ENCODE measurements around the gene APLP2.
"Not testable (repeated sequence)": the region's sequence is repeated elsewhere in the genome, so short reads cannot be mapped to it uniquely, and the experiment has no call there.

The APLP2 gene

DNA sequence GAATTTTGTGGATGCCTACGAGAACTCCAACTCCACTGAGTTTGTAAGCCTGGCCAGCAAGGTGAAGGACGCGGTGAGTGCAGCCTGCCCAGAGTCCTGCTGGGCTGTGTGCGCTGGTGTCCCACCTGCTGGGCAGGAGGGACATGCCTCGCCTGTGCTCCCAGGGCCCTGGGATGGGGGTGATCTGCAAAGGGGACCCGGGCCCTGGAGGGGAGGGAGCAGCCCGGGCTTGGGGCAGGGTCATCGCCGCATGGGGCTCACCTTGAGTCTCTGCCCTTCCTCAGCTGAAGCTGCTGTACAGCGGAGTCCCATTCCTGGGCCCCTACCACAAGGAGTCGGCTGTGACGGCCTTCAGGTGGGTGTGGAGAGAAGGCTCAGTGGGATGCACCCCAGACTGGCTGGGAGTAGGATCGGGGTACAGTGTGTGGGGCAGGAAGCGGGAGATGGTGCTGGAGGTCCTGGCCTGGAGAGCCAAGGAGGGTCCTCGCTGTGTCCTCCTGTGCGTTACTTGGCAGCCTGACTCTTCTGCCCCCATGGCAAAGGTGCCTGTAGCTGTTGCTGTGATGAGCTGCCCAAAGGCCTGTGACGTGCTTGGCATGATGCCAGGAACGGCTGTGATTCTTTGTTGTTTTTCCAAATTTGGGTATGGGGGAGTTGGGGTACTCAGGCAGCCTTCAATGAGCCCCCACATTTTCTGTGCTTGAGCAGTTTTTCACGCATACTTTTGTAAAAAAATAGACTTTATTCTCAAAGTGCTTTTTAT is 119.1 kb downstream of the APLP2 start:
- H3K4me3 ChIP-seq (ENCODE audit: low read depth, low read length) = no peak overlapping the region

DNA sequence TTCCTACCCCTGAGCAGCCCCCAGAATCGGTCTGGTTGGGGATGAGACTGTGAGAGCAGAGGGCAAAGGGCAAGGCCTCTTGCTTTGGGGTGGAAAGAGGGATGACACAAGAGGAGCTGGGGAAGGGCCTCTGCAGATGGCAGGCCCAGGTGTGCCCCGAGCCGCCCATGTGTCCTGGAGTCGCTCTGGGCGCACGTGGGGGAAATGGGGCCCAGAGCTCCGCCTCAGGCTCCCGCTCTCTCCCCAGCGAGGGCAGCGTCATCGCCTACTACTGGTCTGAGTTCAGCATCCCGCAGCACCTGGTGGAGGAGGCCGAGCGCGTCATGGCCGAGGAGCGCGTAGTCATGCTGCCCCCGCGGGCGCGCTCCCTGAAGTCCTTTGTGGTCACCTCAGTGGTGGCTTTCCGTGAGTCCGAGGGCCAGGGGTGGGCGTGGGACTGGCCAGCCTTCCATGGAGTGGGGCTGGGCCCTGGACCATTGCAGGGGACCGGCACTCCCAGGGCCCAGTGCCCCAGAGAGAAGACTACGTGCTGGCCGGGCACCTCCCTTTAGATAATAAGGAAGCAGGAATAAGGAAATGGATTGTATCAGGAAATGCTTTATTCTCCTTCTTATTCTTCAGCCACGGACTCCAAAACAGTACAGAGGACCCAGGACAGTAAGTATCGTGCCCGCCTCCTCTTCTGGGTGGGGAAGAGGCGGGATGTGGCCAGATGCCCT is 120.0 kb downstream of the APLP2 start:
- no peak overlapping the region for H3K4me3 ChIP-seq (ENCODE audit: low read depth, low read length)

DNA sequence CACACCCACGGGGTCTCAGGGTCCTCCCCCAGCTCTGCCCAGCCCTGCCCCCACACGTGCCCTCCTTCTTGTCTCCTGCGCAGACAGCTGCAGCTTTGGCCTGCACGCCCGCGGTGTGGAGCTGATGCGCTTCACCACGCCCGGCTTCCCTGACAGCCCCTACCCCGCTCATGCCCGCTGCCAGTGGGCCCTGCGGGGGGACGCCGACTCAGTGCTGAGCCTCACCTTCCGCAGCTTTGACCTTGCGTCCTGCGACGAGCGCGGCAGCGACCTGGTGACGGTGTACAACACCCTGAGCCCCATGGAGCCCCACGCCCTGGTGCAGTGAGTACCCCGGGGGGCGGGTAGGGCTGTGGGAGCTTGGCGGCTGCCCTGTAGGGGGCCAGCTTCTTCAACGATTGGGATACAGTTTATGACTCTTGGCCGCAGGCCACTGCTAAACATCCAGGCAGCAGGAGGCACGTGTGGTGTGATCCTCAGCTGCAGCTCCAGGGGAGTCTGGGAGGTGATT is 120.7 kb downstream of the APLP2 start:
- no peak overlapping the region for H3K4me3 ChIP-seq (ENCODE audit: low read depth, low read length)

DNA sequence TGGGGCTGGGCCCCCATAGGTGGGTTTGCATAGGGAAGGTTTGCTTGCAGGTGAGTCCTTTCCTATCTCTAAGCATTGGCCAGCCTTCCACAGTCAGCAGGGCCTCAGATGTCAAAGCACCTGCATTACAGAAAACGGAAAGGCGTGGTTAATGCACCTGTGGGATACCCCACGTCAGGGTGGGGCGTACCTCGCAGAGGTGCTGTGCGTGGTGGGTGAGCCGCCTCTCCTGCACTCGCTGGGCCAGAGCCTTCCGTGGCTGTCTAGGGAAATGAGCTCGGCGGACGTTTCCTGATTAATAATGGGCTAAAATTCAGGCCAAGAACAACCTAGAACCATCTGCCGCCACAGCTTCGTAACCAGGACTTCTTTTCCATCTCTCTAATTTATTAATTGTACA is 122.2 kb downstream of the APLP2 start:
- H3K4me3 ChIP-seq (ENCODE audit: low read depth, low read length) = no peak overlapping the region

DNA sequence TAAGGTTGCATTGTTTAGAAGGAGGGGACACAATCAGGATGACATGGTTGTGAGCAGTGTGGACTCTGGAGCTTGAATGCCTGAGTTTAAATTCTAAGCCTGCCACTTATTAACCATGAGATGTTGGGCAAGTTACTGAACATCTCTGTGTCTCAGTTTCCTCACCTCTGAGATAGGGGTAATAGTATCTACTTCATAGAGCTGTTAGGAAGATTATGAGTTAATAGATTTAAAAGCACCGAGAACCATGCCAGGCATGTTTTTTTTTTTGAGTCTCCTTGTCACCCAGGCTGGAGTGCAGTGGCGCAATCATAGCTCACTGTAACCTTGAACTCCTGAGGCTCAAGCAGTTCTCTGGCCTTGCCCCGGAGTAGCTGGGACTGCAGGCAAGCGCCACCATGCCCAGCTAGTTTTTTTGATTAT is 123.2 kb downstream of the APLP2 start:
- H3K4me3 ChIP-seq (ENCODE audit: low read depth, low read length) = no peak overlapping the region

DNA sequence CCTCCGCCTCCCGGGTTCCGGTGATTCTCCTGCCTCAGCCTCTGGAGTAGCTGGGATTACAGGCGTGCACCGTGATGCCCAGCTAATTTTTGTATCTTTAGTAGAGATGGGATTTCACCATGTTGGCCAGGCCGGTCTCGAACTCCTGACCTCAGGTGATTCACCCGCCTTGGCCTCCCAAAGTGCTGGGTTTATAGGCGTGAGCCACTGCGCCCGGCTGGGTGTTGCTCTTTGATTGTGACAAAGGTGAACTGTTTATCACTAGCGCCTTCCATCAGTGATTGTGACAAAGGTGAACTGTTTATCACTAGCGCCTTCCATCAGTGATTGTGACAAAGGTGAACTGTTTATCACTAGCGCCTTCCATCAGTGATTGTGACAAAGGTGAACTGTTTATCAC is 123.9 kb downstream of the APLP2 start:
- H3K4me3 ChIP-seq (ENCODE audit: low read depth, low read length) = not testable (repeated sequence)
